Germinal center (tissue), 1 donor: ENCODE results near the gene PRDM1.
A peak's percentile ranks its signal among the peaks of the same experiment; 100 is the strongest.

Source experiments
- DNase-seq: peaks from one replicate; pipeline ENCODE4 v3.0.0; 2012; ENCODE audit warnings: mixed read lengths, low spot score

Gene PRDM1

GRCh38 chr6:106085984-106086813 lies at the start of gene PRDM1:
Gene PRDM1 (plus strand): TSS chr6:106086336. CDS start chr6:106086554, 218 bp downstream.
- DNase-seq: peak; percentile 90

GRCh38 chr6:106037060-106037459 lies 49.1 kb upstream of the PRDM1 start:
- DNase-seq: no peak

GRCh38 chr6:106039897-106040592 lies 46.1 kb upstream of the PRDM1 start:
- no peak for DNase-seq

GRCh38 chr6:106044151-106044550 lies 42.0 kb upstream of the PRDM1 start:
- DNase-seq: no peak

GRCh38 chr6:106045077-106045476 lies 41.1 kb upstream of the PRDM1 start:
- DNase-seq: no peak

GRCh38 chr6:106046116-106046853 lies 39.9 kb upstream of the PRDM1 start:
- DNase-seq: no peak

- DNase-seq: no peak
Observed at GRCh38 chr6:106046854-106047200, 39.3 kb upstream of the PRDM1 start.

GRCh38 chr6:106048336-106048735 lies 37.8 kb upstream of the PRDM1 start:
- DNase-seq: no peak

GRCh38 chr6:106050538-106050937 lies 35.6 kb upstream of the PRDM1 start:
- DNase-seq: no peak

GRCh38 chr6:106051226-106051625 lies 34.9 kb upstream of the PRDM1 start:
- no peak for DNase-seq

GRCh38 chr6:106053484-106054205 lies 32.5 kb upstream of the PRDM1 start:
- DNase-seq: no peak

- no peak for DNase-seq
Observed at GRCh38 chr6:106055489-106055888, 30.6 kb upstream of the PRDM1 start.

- DNase-seq: no peak
Observed at GRCh38 chr6:106056060-106056745, 29.9 kb upstream of the PRDM1 start.

- no peak for DNase-seq
Observed at GRCh38 chr6:106056746-106057390, 29.3 kb upstream of the PRDM1 start.

GRCh38 chr6:106059331-106059730 lies 26.8 kb upstream of the PRDM1 start:
- DNase-seq: no peak

- no peak for DNase-seq
Observed at GRCh38 chr6:106060167-106060566, 26.0 kb upstream of the PRDM1 start.

GRCh38 chr6:106063448-106063850 lies 22.7 kb upstream of the PRDM1 start:
- no peak for DNase-seq

- DNase-seq: no peak
Observed at GRCh38 chr6:106064142-106064541, 22.0 kb upstream of the PRDM1 start.

GRCh38 chr6:106064756-106065155 lies 21.4 kb upstream of the PRDM1 start:
- no peak for DNase-seq

GRCh38 chr6:106066989-106067388 lies 19.1 kb upstream of the PRDM1 start:
- DNase-seq: no peak

GRCh38 chr6:106069478-106069877 lies 16.7 kb upstream of the PRDM1 start:
- no peak for DNase-seq
